ENCODE results near the gene FAM89A.

Gene FAM89A

GRCh38 chr1:231020816-231021215 lies 19.2 kb downstream of the FAM89A start:
- DNase-seq (ENCODE audit: low read depth): peak; percentile 38
- no peak overlapping the region for H3K4me3 ChIP-seq (ENCODE audit: low read depth, low read length)
- TF ChIP-seq, protein P1, sequence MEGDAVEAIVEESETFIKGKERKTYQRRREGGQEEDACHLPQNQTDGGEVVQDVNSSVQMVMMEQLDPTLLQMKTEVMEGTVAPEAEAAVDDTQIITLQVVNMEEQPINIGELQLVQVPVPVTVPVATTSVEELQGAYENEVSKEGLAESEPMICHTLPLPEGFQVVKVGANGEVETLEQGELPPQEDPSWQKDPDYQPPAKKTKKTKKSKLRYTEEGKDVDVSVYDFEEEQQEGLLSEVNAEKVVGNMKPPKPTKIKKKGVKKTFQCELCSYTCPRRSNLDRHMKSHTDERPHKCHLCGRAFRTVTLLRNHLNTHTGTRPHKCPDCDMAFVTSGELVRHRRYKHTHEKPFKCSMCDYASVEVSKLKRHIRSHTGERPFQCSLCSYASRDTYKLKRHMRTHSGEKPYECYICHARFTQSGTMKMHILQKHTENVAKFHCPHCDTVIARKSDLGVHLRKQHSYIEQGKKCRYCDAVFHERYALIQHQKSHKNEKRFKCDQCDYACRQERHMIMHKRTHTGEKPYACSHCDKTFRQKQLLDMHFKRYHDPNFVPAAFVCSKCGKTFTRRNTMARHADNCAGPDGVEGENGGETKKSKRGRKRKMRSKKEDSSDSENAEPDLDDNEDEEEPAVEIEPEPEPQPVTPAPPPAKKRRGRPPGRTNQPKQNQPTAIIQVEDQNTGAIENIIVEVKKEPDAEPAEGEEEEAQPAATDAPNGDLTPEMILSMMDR (conservative IDR thresholded peaks at IDR 0.05; ENCODE audit: low read depth, low read length): no peak

DNA sequence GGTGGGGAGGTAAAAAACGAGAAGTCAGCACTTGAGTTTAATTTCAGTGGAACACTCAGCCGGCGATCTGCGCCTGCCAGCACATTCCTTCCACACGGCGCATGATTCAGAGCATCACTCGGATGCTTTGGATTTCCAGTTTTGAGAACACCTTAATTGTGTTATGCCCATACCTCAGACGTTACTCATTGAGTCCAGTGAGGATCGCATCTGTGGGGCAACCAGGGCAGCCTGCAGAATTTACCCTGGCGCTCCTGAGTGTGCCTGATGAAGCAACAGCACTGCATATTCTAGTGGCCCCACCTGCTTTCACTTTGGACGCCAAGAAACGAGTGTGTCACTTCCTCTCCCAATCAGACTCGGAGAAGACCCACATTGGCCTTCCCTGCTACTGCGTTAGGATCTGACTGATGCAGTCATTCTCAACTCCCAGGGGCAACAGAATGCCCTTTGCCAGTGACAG lies 19.9 kb downstream of the FAM89A start:
- TF ChIP-seq, protein P1 (conservative IDR thresholded peaks at IDR 0.05; ENCODE audit: low read depth, low read length): peak; percentile 34
- DNase-seq (ENCODE audit: low read depth): peak; percentile 45
- H3K4me3 ChIP-seq (ENCODE audit: low read depth, low read length): no peak overlapping the region

DNA sequence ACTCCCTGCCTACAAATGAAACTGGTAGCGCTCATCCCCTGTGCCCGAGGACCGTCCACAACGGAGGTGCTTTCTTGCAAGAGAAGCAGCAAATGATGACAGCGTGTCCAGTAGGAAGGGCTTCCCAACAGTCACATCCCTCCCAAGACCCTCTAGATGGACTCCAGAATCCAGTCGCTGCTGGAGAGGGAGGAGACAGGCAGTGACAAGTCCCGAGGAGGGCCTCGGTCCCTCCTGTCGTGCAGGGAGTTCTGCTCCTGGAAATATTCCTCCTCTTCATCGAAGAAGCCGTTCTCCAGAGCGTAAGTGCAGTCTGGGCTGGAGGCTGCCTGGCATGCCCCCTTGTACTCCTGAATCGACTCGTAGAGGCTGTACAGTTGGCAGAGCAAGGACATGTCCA lies 20.3 kb downstream of the FAM89A start:
- TF ChIP-seq, protein P1 (conservative IDR thresholded peaks at IDR 0.05; ENCODE audit: low read depth, low read length): no peak
- DNase-seq (ENCODE audit: low read depth): no peak
- H3K4me3 ChIP-seq (ENCODE audit: low read depth, low read length): no peak overlapping the region

DNA sequence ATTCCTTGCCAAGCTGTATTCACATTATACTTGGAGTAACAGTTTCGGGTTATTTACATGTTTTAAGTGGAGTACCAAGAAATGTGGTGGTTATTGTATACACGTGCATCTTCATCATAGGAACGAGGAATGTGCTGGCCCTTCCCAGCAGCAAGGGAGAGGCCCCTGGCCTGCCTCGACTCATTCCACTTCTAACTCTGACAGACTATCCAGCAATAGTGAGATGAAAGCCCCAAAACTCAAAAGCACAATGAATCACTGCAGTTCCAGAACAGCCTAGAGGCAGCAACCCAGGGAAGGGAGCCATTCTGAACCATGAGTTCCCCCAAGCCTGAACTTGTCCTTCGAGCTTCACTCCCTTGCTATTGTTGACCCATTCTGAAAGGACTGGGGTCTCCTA lies 23.1 kb downstream of the FAM89A start:
- H3K4me3 ChIP-seq (ENCODE audit: low read depth, low read length): no peak overlapping the region
- TF ChIP-seq, protein P1 (conservative IDR thresholded peaks at IDR 0.05; ENCODE audit: low read depth, low read length): no peak
- no peak for DNase-seq (ENCODE audit: low read depth)

DNA sequence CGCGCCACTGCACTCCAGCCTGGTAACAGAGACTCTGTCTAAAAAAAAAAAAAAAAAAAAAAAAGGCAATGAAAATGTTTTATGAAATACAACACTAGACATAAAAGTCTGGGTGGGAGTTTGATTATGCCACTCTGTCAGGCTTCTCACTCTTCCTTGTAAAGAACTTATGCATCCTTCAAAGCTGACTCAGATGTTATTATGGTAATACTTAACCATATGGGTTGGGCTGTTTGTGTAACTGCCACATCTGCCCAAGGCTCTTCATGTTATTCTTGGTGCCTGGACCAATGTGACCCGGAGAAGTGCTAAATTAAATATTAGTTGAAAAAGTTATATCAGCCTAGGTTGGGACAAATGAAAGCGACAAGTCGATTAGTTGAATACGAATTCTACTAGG lies 23.8 kb downstream of the FAM89A start:
- no peak for DNase-seq (ENCODE audit: low read depth)
- no peak overlapping the region for H3K4me3 ChIP-seq (ENCODE audit: low read depth, low read length)
- TF ChIP-seq, protein P1 (conservative IDR thresholded peaks at IDR 0.05; ENCODE audit: low read depth, low read length): no peak

GRCh38 chr1:231013391-231014015 lies 26.6 kb downstream of the FAM89A start:
- no peak overlapping the region for H3K4me3 ChIP-seq (ENCODE audit: low read depth, low read length)
- DNase-seq (ENCODE audit: low read depth): no peak
- TF ChIP-seq, protein P1 (conservative IDR thresholded peaks at IDR 0.05; ENCODE audit: low read depth, low read length): no peak

DNA sequence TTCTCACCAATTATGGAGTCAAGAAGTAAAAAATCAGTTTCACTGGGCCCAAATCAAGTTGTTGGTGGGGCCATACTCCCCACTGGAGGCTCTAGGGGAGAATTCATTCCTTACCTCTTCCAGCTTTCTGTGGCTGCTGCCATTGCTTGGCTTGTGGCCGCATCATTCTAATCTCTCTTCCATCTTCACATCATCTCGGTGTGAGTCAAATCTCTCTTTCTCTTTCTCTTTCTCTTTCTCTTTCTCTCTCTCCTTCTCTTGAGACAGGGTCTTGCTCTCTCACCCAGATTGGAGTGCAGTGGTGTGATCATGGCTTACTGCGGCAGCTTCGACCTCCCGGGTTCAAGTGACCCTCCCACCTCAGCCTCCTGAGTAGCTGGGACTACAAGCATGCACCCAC lies 28.1 kb downstream of the FAM89A start:
- no peak for DNase-seq (ENCODE audit: low read depth)
- TF ChIP-seq, protein P1 (conservative IDR thresholded peaks at IDR 0.05; ENCODE audit: low read depth, low read length): no peak
- no peak overlapping the region for H3K4me3 ChIP-seq (ENCODE audit: low read depth, low read length)

Measured in choroid plexus epithelial cell (primary cell).